GM12865 (cell line): Measurements from ENCODE around the gene MCM7.

ENCODE experiments used
- DNase-seq: peaks from one replicate; pipeline ENCODE4 v3.0.0; 2010; ENCODE audit warnings: low read depth
- H3K4me3 ChIP-seq: 2 replicates; pipeline ENCODE4 v1.5.1; 2011; ENCODE audit warnings: mild to moderate bottlenecking, low read depth, low read length, control low read depth
- CTCF ChIP-seq: IDR thresholded peaks from 2 replicates; pipeline ENCODE4 v1.5.1; 2011; ENCODE audit warnings: low read length, control low read depth, low read depth, inconsistent platforms; ENCODE audit not compliant: insufficient read depth; ENCODE audit errors: missing control alignments

The MCM7 gene

DNA sequence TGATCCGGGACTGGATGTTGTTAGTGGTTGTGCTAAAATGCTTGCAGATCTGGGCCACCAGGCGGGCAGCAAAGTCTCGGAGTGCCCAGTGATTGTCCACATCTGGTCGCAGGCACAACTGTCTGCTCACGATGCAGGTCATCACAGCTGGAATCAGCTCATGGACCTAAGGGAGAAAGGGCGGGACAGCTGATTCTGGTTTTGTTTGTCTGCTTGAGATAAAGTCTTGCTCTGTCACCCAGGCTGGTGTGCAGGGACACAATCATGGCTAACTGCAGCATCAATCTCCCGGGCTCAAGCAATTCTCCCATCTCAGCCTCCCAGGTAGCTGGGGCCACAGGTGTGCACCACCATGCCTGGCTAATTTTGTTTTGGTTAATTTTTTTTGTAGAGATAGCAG lies 10.0 kb upstream of the MCM7 start:
- DNase-seq: no peak
- H3K4me3 ChIP-seq: no peak overlapping the region
- no peak for TF ChIP-seq CTCF

GRCh38 chr7:100109521-100110163 lies 8.4 kb upstream of the MCM7 start:
- TF ChIP-seq CTCF: no peak
- no peak overlapping the region for H3K4me3 ChIP-seq

DNA sequence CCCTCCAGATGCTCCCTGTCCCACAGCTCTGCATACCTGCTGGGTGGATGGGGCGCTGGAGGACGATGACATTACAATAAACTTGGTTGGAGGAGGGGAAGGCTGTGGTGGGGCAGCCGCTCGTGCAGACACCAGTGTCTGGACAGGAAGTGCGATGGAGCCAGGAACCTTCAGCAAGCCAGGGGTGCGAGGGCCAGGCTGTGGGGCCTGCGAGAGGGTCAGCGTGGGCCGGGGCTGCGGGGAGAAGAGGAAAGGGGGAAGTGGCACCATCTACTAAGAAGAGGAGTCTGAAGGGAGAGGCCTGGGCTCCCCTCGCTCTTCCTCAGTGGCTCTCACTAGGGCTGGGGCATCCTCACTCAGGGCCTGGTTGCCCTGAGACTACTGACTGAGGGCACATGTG lies 6.7 kb upstream of the MCM7 start:
- DNase-seq: no peak
- no peak overlapping the region for H3K4me3 ChIP-seq
- no peak for TF ChIP-seq CTCF

More at GRCh38 chr7:100109521-100110163, 8.4 kb upstream of the MCM7 start:
- no peak for DNase-seq

GRCh38 chr7:100107125-100107737 lies 6.0 kb upstream of the MCM7 start:
- no peak overlapping the region for H3K4me3 ChIP-seq
- no peak for TF ChIP-seq CTCF
- DNase-seq: no peak

GRCh38 chr7:100106633-100107032 lies 5.4 kb upstream of the MCM7 start:
- no peak for TF ChIP-seq CTCF
- DNase-seq: no peak
- no peak overlapping the region for H3K4me3 ChIP-seq

GRCh38 chr7:100105534-100105933 lies 4.3 kb upstream of the MCM7 start:
- DNase-seq: no peak
- no peak overlapping the region for H3K4me3 ChIP-seq
- TF ChIP-seq CTCF: no peak
